Calu3 (cell line): Measurements from ENCODE around the gene NECTIN1. TPM values are rescaled to one million over a fixed set of nuclear protein-coding genes. Genes with fewer than 3 reads are reported as not detected.

Experiments
- BruUV-seq: library from RNA; stranded (reverse); fragments of 400-500 nt; replicated peaks from 2 replicates; lab custom pipeline; 2021; lab: Mats Ljungman, UMichigan
- CTCF ChIA-PET: fragments of 300-600 bp; sonication (Branson Sonifier 250); formaldehyde crosslinking; loops from one replicate; lab custom pipeline; 2022; ENCODE audit warnings: antibody characterized with exemption; lab: Charles Lee
- DNase-seq: peaks from one replicate; pipeline ENCODE4 v3.0.0; 2022
- H3K27ac Mint-ChIP-seq: one replicate; pipeline ENCODE4 v1.8.0; 2022; ENCODE audit warnings: mixed read lengths; ENCODE audit not compliant: unreplicated experiment
- H3K27me3 Mint-ChIP-seq: one replicate; pipeline ENCODE4 v1.8.0; 2022; ENCODE audit warnings: mixed read lengths; ENCODE audit not compliant: unreplicated experiment
- H3K36me3 Mint-ChIP-seq: one replicate; pipeline ENCODE4 v1.8.0; 2022; ENCODE audit warnings: mild to moderate bottlenecking, moderate library complexity, mixed read lengths; ENCODE audit not compliant: insufficient read depth, unreplicated experiment
- H3K4me1 Mint-ChIP-seq: one replicate; pipeline ENCODE4 v1.8.0; 2022; ENCODE audit warnings: mild to moderate bottlenecking, low read depth, mixed read lengths; ENCODE audit not compliant: unreplicated experiment
- H3K4me3 Mint-ChIP-seq: one replicate; pipeline ENCODE4 v1.8.0; 2022; ENCODE audit warnings: mild to moderate bottlenecking, low read depth, moderate library complexity, mixed read lengths; ENCODE audit not compliant: unreplicated experiment
- H3K9me3 Mint-ChIP-seq: one replicate; pipeline ENCODE4 v1.8.0; 2022; ENCODE audit warnings: low read depth, mixed read lengths; ENCODE audit not compliant: unreplicated experiment
- CTCF ChIP-seq: fragments of 200-600 bp; IDR thresholded peaks from one replicate; pipeline ENCODE4 v1.8.0; 2022; ENCODE audit warnings: antibody characterized with exemption; ENCODE audit not compliant: unreplicated experiment
- intact Hi-C: fragments of 100-400 bp; cut with micrococcal nuclease; formaldehyde crosslinking; loops from one replicate; pipeline ENCODE4 v1.10.0; 2022; ENCODE audit not compliant: unreplicated experiment
- total RNA-seq: library from RNA; stranded (reverse); gene quantifications from 2 replicates; pipeline ENCODE4 v1.2.3, GENCODE V29; 2022

NECTIN1 gene
- total RNA-seq, 1 experiment from 2014 or later: 22.1 TPM

GRCh38 chr11:119619665-119620064 lies 109.3 kb downstream of the NECTIN1 start:
- Mint-ChIP-seq H3K27ac (no peak overlapping the region), H3K27me3 (no peaks in the 10 kb centered on the region), H3K36me3 (no peaks in the 10 kb centered on the region), H3K4me1 (peaks cover 25% of the 10 kb centered on the region), H3K9me3 (no peaks in the 10 kb centered on the region), H3K4me3 (no peak overlapping the region)
- DNase-seq: no peak
- intact Hi-C loops: no loop called here
- BruUV-seq: no TSS peak
- CTCF ChIA-PET: no interaction called here
- no peak for TF ChIP-seq CTCF

GRCh38 chr11:119618208-119618909 lies 110.6 kb downstream of the NECTIN1 start:
- Mint-ChIP-seq H3K4me3 (no peak overlapping the region), H3K27me3 (no peaks in the 10 kb centered on the region), H3K36me3 (no peaks in the 10 kb centered on the region), H3K27ac (peak overlapping the region; percentile 47), H3K9me3 (peaks cover 2% of the 10 kb centered on the region), H3K4me1 (peaks cover 26% of the 10 kb centered on the region)
- no peak for DNase-seq
- TF ChIP-seq CTCF: no peak
- no TSS peak for BruUV-seq
- CTCF ChIA-PET: interaction anchor here (0.7 kb wide), 1 partner anchor 12 kb away, joined by 3 read pairs; no protein-coding TSS in a partner anchor
- intact Hi-C loops: no loop called here

GRCh38 chr11:119617340-119617713 lies 111.7 kb downstream of the NECTIN1 start:
- H3K27ac Mint-ChIP-seq: peak overlapping the region; percentile 6
- no peak for TF ChIP-seq CTCF
- BruUV-seq: no TSS peak

GRCh38 chr11:119616586-119617339 lies 112.2 kb downstream of the NECTIN1 start:
- no peak for DNase-seq
- Mint-ChIP-seq H3K27me3 (no peaks in the 10 kb centered on the region), H3K4me1 (peaks cover 26% of the 10 kb centered on the region), H3K9me3 (peaks cover 2% of the 10 kb centered on the region), H3K4me3 (no peak overlapping the region), H3K36me3 (no peaks in the 10 kb centered on the region), H3K27ac (peak overlapping the region; percentile 6)
- CTCF ChIA-PET: interaction anchor here (0.6 kb wide), 1 partner anchor 30 kb away, joined by 4 read pairs; no protein-coding TSS in a partner anchor
- intact Hi-C loops: no loop called here
- TF ChIP-seq CTCF: no peak
- no TSS peak for BruUV-seq

More at GRCh38 chr11:119617340-119617713, 111.7 kb downstream of the NECTIN1 start:
- no peak for DNase-seq
- intact Hi-C loops: no loop called here
- Mint-ChIP-seq H3K36me3 (no peaks in the 10 kb centered on the region), H3K4me1 (peaks cover 26% of the 10 kb centered on the region), H3K27me3 (no peaks in the 10 kb centered on the region), H3K9me3 (peaks cover 2% of the 10 kb centered on the region), H3K4me3 (no peak overlapping the region)
- CTCF ChIA-PET: no interaction called here
